Activated T-cell treated with anti-CD3 and anti-CD28 coated beads for 4 hours (primary cell): ENCODE measurements around the gene CCDC86.

ENCODE experiments used
- DNase-seq: peaks from one replicate; pipeline ENCODE4 v3.0.0-alpha.2; 2020

Gene CCDC86

DNA sequence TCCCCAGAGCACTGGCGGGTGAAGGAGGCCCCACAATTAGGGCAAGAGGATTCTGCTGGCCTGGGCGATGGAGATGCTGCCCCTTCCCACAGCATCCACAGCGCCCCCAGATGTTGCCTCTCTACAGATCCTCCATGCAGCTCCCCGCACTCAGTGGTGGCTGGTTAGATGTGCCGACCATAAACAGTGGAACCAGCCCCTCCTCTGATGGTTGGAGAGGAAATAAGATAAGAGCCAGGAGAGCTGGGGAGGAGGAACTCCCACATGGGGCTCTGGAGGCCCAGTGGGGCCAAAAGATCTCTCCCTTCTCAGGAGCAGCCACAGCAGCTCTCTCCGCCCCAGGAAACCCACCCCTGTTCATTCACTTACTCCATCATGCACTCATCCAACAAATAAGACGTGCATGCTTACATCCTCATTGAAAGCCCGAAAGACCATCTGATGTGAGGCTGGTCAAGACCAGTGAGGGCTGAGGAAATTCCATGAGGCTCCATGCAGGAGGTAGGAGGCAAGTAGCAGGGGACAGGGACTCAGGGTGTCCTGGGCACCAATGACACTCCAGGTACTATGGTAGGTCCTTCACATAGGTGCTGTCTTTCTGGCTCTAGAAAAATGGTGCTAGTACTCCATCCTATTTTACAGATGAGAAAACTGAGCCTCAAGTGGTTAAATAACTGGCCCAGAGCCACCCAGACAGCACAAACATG, 12.4 kb downstream of the CCDC86 start:
- DNase-seq: no peak

DNA sequence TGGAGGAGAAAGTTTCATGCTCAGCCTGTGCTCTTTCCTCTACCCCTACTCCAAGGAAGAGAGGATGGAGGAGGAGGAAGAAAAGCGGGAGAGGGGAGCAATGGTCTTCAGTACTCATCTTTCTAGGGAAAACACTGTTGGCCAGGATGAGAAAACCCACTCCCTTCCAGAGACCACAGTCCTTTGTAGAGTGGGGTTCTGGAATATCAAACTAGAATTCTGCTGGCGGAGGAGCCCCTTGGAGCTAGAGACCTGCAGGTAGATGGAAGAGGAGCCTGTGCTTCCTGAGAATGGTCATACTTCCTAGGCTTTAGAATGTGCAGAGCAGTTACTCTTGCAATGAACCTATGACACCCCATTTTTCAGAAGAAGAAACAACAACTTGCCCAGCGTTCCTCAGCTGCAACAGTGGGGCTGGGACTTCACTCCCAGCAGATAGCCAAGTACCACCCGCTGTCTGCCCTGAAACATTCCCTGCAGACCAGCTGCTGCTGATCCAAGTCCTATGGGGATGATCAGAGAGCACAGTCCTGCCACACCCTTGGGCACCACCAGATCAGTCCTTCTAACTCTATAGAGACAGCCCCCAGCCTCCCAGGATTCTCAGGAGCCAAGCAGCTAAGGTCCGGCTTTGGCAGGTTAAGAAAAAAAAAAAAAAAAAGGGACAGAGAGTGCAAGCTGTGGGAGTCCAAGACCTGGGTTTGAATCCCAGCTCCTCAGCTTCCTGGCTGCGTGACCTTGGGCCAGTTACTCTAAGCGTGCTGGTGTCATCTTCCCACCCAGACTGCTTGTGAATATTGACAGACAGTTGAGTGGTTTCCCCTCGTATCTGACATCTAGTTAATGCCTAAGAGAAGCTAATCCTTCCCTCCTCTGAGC, 13.2 kb downstream of the CCDC86 start:
- no peak for DNase-seq

DNA sequence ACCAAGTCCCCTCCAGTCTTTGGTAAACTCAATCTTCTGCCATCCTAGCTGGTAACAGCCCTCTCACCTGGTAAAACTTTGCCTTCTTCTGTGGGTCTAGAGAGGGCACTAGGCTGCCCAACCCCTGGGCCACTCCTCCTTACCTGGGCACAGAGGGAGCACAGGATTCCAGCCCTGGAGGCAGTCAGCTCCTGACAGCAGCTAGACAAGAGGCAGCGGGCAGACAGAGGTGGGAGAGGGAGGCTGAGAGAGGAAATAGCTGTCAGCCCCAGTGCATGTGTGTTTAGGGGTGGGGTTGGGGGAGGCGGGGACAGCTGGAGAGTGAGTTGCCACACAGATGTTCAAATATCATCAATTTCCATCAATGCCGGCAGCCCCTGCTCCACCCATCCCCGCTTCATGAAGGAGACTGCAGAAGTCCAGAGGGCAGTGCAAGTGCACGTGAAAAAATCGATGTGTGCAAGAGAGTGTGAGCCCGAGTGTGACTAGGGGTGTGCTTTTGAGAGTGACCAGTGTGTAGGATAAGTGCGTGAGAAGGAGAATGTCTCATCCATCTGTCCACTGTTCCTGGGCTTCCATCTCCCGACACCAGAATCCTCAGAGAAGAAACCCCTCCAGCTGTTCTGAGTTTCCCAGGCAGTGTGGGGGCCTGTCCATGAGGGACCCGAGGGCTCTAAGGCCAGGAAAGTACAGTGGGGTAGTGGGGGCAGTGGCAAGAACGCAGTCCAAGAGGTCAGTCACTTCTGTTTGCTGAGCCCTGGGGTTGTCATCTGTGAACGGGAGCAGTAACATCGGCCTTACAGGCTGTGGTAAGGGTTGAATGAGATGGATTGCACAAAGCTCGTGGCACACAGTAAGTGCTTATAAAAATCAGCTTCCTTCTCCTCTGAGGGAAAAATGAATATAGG, 14.1 kb downstream of the CCDC86 start, which contains the start of gene PTGDR2:
Gene PTGDR2, minus strand, starts transcription at position 225 of the 908 bp plus-strand sequence. CDS start 2,228 bp downstream, outside the sequence.
- DNase-seq: no peak

DNA sequence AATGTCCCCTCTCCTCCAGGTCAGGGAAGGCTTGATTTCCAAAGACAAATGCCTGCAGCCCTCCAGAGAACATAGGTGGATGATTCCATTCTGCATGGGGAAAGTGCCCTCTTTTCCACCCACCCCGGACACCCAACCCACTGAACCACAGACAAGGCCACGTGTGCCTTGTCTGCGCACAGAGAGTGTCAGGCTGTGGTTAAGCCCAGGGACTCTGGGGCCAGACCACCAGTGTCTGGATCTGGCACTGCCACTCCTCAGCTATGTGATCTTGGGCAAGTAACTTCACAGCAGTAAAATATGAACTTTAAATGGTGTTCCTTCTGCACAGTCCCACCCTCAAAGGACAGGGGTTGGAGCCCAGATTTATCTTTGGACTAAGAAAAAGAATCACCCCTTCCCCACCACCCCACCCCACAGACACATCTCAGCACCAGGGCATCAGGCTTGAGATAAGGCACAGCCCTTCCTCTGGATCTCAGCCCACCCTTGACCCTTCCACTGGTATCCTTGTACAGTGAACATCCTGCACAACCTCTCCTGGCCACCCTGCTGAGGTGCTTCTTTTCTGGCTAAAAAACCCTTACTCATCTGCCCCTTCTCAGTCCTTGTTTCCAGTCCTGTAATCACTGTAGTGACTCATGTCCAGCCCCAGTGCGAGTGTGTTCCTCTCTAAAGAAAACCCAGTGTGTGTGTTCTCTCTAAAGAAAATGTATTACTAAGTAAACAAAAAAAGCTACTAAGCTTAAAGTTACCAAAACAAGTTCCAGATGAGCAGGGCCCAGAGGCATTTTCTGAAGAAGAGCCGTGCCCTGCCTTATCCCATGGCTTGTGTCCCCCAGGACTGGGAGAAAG, 15.7 kb downstream of the CCDC86 start:
- no peak for DNase-seq

DNA sequence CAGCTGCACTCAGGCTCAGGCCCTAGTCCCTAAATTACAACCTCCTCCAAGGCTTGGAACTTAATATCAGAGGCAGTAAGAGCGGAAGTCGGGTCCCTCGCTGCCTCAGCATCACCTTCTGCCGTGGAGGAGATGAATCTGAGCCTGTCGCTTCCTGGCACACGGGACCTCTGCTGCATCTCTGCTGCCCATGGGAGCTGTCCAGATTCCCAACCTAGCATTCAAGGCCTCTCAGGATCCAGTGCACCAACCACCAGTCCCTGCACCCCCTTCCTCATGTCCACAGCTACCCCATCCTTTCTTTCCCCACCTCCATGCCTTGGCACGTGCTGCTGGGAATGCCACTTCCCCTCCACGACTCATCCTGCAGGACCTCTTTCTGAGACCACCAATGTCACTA, 16.3 kb downstream of the CCDC86 start:
- DNase-seq: no peak

DNA sequence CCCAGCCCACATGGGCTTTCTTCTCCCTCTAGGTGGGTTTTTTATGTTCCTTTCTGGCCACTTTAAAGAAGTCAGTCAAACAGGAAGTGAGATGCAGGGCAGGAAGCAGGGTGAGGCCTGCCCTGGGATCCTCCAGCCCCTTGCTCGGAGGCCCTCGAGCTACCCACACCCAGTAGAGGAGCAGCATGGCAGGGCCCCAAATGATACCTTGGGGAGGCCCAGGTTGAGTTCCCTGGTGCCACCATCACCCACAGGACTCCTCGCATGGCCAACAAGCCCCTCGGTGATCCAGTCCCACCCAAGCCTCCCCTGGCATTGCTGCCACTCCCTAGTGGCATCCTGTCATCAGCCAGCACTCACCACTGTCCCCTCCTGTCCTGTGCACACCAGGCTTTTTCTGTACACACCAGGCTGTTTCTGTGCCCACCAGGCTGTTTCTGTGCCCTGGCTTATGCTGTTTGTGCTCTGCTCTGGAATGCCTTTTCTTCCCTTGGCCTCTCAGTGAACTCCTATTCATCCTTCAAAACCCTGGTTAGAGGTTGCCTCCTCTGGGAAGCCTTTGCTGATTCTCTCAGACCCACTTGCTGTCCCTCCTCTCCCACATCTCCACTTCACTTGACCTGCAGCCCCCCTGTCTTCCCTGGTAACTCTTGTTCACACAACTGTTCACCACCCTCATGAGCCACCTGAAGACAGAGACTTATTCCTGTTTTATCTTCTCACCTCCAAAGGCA, 17.0 kb downstream of the CCDC86 start:
- DNase-seq: no peak

DNA sequence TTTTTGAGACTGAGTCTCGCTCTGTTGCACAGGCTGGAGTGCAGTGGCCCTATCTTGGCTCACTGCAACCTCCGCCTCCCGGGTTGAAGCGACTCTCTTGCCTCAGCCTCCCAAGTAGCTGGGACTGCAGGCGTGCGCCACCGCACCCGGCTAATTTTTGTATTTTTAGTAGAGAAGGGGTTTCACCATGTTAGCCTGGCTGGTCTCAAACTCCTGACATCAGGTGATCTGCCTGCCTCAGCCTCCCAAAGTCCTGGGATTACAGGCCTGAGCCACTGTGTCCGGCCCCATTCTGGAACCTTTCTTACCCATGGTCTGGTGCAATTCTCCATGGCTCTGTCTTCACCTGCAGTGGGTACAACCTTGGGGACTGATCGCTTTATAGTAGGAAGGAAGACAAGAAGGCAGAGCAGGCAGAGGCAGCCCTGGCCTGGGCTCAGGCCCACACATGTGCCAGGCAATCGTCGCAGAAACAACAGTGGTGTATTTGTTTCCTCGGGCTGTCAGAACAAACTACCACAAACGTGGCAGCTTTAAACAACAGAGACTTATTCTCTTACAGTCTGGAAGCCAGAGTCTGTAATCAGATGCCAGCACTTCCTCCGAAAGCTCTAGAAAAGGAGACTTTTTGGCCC, 17.8 kb downstream of the CCDC86 start:
- no peak for DNase-seq

DNA sequence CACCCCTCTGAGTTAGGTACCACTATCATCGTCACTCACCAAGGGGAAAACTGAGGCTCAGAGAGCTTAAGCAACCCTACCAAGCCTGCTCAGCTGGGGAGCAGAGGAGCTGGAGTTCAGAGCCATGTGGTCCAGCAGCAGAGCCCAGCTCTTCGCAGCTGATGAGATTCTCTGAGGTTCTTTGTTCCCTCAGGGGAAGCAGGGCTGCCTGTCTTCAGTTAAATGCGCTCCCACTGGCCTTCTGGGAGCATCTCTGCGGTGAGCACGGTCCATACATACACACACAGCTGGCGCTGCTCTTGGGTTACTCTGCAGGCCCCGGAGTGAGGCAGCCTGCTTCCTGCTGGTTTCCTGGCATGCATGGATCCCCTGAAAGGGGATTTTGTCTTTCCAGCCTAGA, 19.0 kb downstream of the CCDC86 start:
- DNase-seq: no peak

DNA sequence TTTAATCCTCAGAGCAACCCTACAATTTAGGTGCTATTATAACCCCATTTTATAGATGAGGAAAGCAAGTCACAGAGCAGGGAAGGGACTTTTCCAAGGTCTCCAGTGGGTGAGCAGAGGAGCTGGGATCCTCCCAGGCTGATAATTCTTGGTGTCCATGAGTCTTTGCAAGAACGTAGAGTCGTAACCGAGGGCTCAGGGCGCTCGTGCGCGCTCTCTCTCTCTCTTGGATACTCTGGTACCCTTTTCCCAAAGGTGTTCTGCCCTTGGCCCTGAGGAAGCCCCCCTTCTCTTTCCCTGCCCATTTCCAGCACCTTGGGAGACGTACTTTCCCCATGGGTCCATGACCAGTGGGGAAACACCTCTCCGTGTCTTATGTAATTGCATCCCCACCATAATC, 20.3 kb downstream of the CCDC86 start:
- DNase-seq: no peak

DNA sequence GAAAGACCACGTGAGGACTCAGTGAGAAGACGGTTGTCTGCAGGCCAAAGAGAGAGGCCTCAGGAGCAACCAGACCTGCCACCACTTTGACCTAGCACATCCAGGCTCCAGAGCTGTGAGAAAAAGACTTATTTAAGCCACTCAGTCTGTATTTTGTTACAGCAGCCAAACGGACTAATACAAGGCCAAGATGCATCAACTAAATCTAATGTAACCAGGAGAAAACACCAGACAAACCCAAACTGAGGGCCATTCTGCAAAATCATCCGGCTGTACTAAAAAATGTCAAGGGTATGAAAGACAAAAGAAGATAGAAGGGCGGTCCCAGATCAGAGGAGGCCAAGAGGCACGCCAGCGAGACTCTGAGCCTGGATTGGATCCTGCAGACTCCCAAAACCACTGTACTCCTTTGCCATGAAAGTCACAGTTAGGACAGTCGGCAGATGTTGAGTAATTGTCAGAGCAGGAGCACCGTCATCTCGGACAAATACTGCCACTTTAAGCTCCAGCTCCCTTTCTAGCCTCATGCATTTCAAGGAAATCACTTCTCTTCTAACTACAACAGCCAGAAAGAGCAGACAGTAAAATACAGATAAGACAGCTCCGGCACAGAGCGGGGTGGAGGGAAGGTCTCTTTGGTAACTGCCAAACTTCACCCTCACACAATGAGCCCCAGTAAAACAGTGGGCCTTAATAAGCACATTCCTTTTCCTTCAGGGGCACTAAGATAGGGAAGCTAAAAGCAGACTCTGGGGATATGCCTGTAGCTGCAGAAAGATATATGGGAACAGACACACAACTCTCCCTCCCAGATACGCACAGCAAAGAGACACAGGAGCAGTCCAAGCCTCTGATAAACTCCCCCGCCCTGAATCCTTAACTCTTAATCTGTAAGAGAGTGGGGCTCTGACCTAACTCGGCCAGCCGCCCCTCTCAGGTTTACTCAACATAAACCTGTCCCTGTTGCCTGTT, 21.9 kb downstream of the CCDC86 start:
- DNase-seq: no peak

DNA sequence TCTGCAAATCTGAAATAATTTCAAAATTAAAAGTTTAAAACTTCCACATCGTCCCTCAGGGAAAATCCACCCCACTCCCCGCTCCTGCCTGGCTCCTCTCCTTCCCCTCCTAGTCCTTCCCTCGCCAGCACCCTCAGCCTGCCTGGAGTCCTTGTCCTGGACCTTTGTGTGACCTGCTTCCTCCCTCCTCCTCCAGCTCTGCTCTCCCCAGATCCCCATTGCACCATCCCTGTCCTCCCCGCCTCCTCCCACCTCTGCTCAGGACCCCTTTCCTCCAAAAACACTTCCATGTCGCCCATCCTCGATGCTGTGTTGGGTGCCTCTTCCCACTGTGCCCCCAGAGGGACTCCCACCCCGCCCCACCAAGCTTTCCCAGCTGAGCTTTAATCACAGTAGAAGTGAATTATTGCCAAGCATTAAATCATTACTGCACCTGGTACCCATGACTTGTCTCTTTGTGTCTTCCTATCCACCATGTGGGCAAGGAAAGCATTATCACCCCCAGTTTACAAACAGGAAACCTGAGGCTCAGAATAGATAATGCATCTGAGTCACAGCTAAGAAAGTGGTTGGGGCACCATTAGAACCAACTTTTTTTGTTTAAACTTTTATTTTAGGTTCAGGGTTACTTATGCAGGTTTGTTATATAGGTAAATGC, 23.1 kb downstream of the CCDC86 start:
- no peak for DNase-seq

DNA sequence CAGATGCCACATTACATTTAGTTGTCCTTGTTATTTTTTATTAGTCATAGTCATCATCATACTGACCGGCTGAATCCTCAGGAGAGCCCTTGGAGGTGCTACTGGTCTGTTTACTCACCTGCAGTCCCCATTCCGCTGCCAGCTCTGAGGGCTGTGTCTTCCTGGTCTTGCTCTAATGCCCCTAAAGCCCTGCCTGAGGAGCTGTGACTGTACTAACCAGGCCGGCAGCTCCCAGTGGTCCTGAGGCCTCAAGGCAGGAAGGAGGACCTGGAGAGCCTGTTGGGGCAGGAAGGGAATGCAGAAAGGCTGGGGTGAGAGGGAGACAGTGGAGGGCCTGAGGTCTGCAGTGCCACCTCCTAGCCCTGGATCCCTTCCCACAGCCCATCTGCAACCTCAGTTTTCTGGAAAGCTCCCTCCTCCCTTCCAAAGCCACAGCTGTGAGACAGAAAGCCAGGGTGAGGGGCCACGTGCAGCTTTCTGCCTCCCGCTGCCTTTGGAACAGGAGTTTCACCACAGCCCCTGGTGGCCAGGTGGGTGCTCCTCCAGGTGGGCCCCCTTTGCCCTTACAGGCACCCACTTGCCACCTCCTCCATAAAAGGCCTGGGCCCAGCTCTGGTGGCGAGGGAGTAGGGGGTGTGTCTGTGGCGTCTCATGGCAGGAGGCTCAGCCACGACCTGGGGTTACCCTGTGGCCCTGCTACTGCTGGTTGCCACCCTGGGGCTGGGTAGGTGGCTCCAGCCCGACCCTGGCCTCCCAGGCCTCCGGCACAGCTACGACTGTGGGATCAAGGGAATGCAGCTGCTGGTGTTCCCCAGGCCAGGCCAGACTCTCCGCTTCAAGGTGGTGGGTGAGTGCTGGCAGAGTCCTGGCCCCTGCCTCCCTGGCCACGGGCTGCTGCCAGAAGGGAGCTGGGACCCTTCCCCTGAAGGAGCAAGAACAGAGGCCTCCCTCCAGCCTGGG, 25.3 kb downstream of the CCDC86 start, which contains the start of gene ZP1:
Gene ZP1, plus strand, starts transcription at position 632 of the 960 bp plus-strand sequence. Its CDS starts 20 bp downstream, at position 652.
- no peak for DNase-seq

DNA sequence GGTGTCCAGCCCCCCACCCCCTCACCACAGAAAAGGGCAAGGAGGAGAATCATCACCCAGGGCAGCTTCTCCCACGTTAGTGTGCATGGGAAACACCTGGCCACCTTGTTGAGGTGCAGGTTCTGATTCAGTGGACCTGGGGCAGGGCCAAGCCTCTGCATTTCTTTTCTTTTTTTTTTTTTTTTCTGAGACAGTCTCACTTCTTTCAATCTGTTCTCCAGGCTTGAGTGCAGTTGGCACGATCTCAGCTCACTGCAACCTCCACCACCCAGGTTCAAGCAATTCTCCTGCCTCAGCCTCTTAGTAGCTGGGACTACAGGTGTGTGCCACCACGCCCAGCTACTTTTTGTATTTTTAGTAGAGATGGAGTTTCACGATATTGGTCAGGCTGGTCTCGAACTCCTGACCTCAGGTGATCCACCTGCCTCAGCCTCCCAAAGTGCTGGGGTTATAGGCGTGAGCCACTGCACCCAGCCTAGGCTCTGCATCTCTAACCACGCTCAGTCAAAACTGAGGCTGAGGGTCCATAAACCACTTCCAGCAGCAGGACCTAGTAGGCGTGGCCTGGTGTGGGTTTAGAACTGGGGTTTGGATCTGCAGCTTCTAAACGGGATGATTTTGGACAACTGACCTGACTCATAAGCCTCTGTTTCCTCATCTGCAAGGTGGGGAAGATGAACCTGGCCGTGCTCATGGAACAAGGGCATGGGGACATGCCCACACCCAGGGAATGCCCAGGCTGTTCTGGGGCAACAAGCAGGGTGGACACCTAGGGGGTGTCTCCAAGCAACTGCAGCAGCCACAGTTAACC, 26.2 kb downstream of the CCDC86 start:
- no peak for DNase-seq

DNA sequence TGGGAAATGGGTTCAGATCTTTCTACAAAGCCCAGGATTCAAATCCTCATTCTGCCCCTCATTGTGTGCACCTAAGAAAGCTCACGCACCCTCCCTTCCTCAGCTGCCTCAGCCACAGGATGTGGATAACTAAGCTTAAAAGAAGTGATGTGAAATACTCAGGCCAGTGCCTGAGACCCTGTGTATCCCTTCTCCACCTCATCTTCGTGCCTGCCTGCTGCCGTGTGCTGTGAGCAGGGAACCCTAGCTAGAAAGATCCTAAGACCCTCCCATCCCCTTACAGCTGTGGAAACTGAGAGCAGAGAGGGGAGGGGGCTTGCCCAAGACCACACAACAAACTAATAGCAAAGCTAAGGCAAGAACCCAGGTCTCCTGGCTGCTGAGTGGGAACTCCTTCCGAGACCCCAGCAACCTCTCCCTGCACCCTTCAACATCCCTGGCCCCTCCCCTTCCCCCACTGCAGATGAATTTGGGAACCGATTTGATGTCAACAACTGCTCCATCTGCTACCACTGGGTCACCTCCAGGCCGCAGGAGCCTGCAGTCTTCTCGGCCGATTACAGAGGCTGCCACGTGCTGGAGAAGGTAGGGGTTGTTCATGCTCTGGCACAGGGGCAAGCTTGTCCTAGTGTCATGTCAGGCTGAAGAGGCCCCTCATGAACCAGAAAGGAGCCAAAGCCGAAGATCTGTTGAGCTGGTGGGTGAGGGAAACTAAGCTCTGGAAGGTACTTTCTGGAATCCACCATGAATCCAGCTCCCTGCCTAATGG, 27.0 kb downstream of the CCDC86 start:
- no peak for DNase-seq

DNA sequence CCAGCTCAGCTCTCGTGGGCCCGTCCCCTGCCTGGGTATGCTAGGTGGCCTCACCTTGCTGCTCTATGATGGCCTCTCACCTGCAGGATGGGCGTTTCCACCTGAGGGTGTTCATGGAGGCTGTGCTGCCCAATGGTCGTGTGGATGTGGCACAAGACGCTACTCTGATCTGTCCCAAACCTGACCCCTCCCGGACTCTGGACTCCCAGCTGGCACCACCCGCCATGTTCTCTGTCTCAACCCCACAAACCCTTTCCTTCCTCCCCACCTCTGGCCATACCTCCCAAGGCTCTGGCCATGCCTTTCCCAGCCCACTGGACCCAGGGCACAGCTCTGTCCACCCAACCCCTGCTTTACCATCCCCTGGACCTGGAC, 27.5 kb downstream of the CCDC86 start:
- no peak for DNase-seq

DNA sequence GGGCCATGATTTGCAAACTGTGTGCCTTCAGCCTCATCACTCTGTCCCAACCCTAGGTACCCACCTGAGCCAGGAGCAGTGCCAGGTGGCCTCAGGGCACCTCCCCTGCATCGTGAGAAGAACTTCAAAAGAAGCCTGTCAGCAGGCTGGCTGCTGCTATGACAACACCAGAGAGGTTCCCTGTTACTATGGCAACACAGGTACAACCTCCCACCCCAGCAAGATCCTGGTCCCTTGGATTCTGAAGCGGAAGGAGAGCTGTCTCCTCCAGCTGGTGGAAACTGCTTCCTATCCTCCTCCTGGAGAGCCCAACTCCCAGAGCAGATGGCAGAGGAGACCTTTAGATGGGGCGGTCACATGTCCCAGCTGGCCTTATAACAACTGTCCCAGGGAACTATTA, 28.4 kb downstream of the CCDC86 start:
- DNase-seq: no peak
